Neural cell (in vitro differentiated cells): ENCODE measurements around the gene SPDYE2.
"Not testable (repeated sequence)": the region's sequence is repeated elsewhere in the genome, so short reads cannot be mapped to it uniquely, and the experiment has no call there.

ENCODE experiments used
- EP300 ChIP-seq: fragments of 450-650 bp; conservative IDR thresholded peaks from 2 replicates; pipeline ENCODE4 v1.6.1; 2014; ENCODE audit warnings: antibody characterized with exemption, mild to moderate bottlenecking, moderate library complexity; ENCODE audit not compliant: poor library complexity, severe bottlenecking
- MXI1 ChIP-seq: fragments of 450-650 bp; conservative IDR thresholded peaks from 2 replicates; pipeline ENCODE4 v1.6.1; 2014; ENCODE audit warnings: antibody characterized with exemption, mild to moderate bottlenecking; ENCODE audit not compliant: poor library complexity, severe bottlenecking
- TF ChIP-seq, protein P1 (sequence below): fragments of 450-650 bp; IDR thresholded peaks from 2 replicates; pipeline ENCODE4 v1.5.1; 2014; ENCODE audit warnings: antibody characterized with exemption, mild to moderate bottlenecking, moderate library complexity; ENCODE audit not compliant: poor library complexity, severe bottlenecking

DNA sequence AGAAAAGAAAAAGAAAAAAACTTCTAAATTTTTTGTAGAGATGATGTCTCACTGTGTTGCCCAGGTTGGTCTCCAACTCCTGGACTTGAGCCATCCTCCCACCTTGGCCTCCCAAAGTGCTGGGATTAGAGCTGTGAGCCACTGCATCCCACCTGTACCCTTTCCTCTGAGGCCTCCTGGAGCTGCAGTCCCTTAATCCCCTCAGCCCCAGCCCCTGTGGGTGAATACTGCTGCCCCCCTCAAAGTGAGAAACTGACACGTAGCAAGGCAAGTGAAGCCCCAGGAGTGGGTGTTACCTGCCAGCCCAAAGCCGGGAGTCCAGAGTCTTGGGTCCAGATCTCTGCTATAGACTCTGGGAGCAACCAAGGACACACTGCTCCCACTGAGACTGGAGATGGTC, 26.2 kb upstream of the SPDYE2 start:
- TF ChIP-seq, protein P1, sequence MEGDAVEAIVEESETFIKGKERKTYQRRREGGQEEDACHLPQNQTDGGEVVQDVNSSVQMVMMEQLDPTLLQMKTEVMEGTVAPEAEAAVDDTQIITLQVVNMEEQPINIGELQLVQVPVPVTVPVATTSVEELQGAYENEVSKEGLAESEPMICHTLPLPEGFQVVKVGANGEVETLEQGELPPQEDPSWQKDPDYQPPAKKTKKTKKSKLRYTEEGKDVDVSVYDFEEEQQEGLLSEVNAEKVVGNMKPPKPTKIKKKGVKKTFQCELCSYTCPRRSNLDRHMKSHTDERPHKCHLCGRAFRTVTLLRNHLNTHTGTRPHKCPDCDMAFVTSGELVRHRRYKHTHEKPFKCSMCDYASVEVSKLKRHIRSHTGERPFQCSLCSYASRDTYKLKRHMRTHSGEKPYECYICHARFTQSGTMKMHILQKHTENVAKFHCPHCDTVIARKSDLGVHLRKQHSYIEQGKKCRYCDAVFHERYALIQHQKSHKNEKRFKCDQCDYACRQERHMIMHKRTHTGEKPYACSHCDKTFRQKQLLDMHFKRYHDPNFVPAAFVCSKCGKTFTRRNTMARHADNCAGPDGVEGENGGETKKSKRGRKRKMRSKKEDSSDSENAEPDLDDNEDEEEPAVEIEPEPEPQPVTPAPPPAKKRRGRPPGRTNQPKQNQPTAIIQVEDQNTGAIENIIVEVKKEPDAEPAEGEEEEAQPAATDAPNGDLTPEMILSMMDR = not testable (repeated sequence)
- not testable (repeated sequence) for TF ChIP-seq MXI1, EP300
